GM12874 (cell line): ENCODE results near the gene DPYSL5.

Source experiments
- TF ChIP-seq, protein P1 (sequence below): IDR thresholded peaks from 2 replicates; pipeline ENCODE4 v1.5.1; 2011; ENCODE audit warnings: low read depth, mild to moderate bottlenecking, control low read depth, low read length, moderate library complexity; ENCODE audit not compliant: insufficient read depth

The DPYSL5 gene

DNA sequence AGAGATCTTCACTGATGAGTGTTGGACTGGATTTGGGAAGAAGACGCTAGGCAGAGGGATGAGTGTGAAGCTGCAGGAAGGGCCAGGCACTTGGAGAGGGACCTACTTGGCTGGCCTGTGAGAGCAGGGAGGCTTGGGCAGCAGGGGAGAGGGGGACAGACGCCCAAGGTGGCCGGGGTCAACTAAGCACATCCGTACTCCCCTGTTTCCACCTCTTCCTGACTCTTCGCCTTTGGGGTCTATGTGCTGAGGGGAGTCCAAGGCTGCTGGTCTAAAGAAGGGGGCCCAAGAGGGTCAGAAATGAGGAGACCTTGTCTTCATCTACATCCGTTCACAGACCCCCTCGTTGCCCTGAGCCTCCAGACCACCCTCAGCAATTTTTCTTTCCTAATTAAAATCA lies 16.7 kb downstream of the DPYSL5 start:
- TF ChIP-seq, protein P1, sequence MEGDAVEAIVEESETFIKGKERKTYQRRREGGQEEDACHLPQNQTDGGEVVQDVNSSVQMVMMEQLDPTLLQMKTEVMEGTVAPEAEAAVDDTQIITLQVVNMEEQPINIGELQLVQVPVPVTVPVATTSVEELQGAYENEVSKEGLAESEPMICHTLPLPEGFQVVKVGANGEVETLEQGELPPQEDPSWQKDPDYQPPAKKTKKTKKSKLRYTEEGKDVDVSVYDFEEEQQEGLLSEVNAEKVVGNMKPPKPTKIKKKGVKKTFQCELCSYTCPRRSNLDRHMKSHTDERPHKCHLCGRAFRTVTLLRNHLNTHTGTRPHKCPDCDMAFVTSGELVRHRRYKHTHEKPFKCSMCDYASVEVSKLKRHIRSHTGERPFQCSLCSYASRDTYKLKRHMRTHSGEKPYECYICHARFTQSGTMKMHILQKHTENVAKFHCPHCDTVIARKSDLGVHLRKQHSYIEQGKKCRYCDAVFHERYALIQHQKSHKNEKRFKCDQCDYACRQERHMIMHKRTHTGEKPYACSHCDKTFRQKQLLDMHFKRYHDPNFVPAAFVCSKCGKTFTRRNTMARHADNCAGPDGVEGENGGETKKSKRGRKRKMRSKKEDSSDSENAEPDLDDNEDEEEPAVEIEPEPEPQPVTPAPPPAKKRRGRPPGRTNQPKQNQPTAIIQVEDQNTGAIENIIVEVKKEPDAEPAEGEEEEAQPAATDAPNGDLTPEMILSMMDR, result no peak

DNA sequence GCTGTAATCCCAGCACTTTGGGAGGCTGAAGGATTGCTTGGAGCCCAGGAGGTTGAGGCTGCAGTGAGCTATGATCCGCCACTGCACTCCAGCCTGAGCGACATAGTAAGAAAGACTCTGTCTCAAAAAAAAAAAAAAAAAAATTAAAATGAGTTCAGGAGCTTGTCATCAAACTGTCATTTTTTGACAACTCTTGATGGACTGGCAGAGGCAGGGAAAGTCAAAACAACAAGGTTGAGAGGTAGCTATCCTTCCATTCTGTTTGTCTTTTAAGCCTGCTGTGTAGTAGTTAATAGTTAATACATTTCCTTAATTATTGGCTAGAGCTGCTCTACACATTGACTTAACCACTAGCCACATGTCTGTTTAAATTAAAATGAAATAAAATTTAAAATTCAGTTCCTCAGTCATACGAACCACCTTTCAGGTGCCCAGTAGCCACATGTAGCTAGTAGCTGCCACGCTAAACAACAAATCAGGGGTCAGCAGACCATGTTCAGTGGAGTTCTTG lies 22.7 kb downstream of the DPYSL5 start:
- TF ChIP-seq, protein P1, result no peak

DNA sequence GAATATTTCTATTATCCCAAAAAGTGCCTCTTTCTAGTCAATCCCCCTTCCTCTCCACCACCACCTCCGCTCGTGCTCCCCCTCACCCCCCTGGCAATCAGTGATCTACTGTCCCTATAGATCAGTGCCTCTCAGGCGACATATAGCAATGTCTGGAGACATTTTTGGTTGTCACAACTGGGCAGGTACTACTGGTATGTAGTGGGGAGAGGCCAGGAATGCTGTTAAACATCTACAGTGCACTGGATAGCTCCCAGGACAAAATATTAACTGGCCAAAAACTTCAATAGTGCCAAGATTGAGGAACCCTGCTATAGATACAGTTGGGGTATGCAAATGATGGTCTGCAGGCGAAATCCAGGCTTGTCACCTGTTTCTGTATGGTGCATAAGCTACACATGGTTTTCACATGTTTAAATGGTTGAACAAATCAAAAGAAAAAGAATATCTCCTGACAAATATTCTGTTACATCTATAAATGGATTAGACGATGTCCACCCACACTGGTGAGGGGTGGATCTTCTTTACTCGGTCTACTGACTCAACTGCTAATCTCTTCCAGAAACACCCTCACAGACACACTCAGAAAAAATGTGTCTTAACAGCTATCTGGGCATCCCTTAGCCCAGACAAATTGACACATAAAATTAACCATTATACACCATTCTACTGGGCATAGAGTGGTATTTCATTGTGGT lies 25.5 kb downstream of the DPYSL5 start:
- TF ChIP-seq, protein P1, result no peak

DNA sequence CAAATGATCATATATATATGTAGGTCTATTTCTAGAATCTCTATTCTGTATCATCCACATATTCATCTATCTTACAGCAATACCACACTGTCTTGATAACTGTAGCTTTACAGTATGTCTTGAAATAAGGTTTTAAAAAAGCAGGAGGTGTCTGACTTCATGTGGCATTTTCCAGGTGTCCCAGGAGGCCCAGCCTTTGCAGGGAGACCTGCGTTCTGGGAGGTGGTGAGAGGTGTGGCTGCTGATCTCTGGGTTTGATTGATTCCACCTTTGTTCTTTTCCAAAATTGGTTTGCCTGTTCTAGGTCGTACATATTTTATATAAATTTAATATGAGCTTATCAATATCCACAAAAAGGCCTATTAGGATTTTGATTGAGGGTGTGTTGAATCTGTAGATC lies 26.6 kb downstream of the DPYSL5 start:
- TF ChIP-seq, protein P1, result no peak

DNA sequence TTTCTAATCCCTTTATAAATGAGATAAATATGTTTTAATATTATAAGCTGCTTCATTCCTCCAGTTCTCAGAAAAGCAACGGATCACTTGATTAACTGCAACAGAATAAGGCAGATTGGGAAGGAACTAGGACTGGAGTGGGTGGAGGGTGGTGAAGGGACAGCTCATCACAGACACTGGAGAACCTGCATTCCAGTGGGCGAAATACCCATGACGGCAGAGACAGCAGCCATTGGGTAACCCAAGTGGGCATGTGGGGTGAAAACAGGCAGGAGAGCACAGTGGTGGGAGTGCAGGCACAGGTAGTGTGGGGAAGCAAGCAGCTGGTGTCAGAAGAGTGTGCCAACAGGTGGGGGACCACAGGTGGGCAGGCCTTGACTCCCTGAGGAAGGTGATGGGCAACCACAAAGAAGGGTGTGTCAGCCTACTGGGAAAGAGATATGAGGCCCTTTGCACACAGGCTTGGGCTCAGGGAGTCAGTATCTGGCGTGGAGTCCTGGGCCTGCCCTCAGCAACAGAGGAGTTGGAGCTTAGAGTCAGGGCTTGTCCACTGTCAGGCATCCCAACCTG lies 27.2 kb downstream of the DPYSL5 start:
- TF ChIP-seq, protein P1, result no peak

DNA sequence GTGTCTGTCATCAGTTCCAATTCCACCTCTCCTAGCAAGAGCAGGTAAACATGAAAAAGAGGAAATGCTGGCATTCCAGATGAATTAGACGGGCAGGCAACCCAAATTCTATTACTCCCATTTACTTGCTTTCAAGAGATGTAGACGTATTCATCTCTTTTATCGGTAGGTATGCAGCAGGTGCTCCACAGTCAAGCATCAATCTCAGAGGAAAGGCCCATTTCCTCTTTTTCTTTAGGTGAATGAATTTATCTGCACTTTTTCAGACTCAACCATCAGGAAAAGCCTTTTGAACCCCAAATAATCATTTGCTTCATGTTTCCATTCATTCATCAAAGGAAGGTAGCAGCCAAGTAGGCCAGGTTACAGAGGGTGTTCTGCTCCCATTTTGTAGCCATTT lies 27.9 kb downstream of the DPYSL5 start:
- TF ChIP-seq, protein P1, result no peak

DNA sequence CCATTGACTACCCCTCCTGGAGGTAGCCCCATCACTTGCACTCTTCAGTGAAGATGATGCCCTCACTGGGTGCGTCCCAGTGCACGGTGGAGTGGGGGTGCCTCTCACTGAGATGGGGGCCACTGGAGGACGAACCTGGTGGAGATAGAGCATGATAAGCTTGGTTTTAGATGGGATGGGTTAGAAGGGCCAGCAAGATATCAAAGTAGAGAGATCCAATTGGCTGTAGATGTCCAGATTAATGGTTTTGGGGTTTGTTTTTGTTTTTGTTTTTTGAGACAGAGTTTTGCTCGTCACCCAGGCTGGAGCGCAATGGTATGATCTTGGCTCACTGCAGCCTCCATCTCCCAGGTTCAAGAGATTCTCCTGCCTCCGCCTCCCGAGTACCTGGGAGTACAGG lies 28.3 kb downstream of the DPYSL5 start:
- TF ChIP-seq, protein P1, result no peak
